Measurements from ENCODE around the gene BCLAF1. TPM values are rescaled to one million over a fixed set of nuclear protein-coding genes. Genes with fewer than 3 reads are reported as not detected.

Gene BCLAF1
- total and polyA plus RNA-seq, 9 donors = 41.0 to 184 (median 161) TPM

GRCh38 chr6:136232701-136233100, 56.9 kb downstream of the BCLAF1 start:
- 96 to 100% (median 97%) methylated on average over 1 of the region's 1 CpG for WGBS, 3 donors
- no peak for DNase-seq
- intact Hi-C loops (cut with DNase I) = no loop called here

GRCh38 chr6:136230219-136230853, 59.3 kb downstream of the BCLAF1 start:
- 91 to 92% (median 92%) methylated on average over 2 of the region's 2 CpGs for WGBS, 3 donors
- TF ChIP-seq EP300 (IDR thresholded peaks at IDR 0.05) (no peak), CTCF (IDR thresholded peaks at IDR 0.05) (no peak), POLR2A (IDR thresholded peaks at IDR 0.05) (no peak)
- no peaks in the 10 kb centered on the region for H3K27me3 ChIP-seq
- DNase-seq = no peak
- no peak overlapping the region for H3K27ac ChIP-seq
- H3K36me3 ChIP-seq = no peaks in the 10 kb centered on the region
- intact Hi-C loops (cut with DNase I) = no loop called here
- peaks cover 1% of the 10 kb centered on the region for H3K4me1 ChIP-seq (ENCODE audit: insufficient read depth)
- H3K4me3 ChIP-seq = no peak overlapping the region
- no peaks in the 10 kb centered on the region for H3K9me3 ChIP-seq

More at GRCh38 chr6:136232701-136233100, 56.9 kb downstream of the BCLAF1 start:
- Histone ChIP-seq H3K9me3 (no peaks in the 10 kb centered on the region), H3K4me1 (ENCODE audit: insufficient read depth) (no peaks in the 10 kb centered on the region), H3K27me3 (no peaks in the 10 kb centered on the region), H3K27ac (no peak overlapping the region), H3K4me3 (no peak overlapping the region), H3K36me3 (no peaks in the 10 kb centered on the region)
- TF ChIP-seq POLR2A (IDR thresholded peaks at IDR 0.05) (no peak), EP300 (IDR thresholded peaks at IDR 0.05) (no peak), CTCF (IDR thresholded peaks at IDR 0.05) (no peak)

- 85 to 93% (median 86%) methylated on average over 2 of the region's 2 CpGs for WGBS, 3 donors
- Histone ChIP-seq H3K4me3 (no peak overlapping the region), H3K9me3 (no peaks in the 10 kb centered on the region), H3K27me3 (no peaks in the 10 kb centered on the region), H3K4me1 (ENCODE audit: insufficient read depth) (peaks cover 1% of the 10 kb centered on the region), H3K36me3 (no peaks in the 10 kb centered on the region), H3K27ac (no peak overlapping the region)
- intact Hi-C loops (cut with DNase I) = loop anchor here (5.0 kb wide), 2 partner anchors 692 to 697 kb away; no protein-coding TSS in a partner anchor
- DNase-seq = no peak
- TF ChIP-seq EP300 (IDR thresholded peaks at IDR 0.05) (no peak), POLR2A (IDR thresholded peaks at IDR 0.05) (no peak), CTCF (IDR thresholded peaks at IDR 0.05) (no peak)
These were observed 60.8 kb downstream of the BCLAF1 start for GRCh38 chr6:136228814-136229213.

GRCh38 chr6:136226674-136227377, 62.8 kb downstream of the BCLAF1 start:
- Histone ChIP-seq H3K27ac (no peak overlapping the region), H3K4me1 (ENCODE audit: insufficient read depth) (peaks cover 1% of the 10 kb centered on the region), H3K36me3 (no peaks in the 10 kb centered on the region), H3K9me3 (no peaks in the 10 kb centered on the region), H3K4me3 (peak overlapping the region; percentile 28), H3K27me3 (no peaks in the 10 kb centered on the region)
- TF ChIP-seq EP300 (IDR thresholded peaks at IDR 0.05) = no peak
- no peak for TF ChIP-seq POLR2A (IDR thresholded peaks at IDR 0.05)
- no peak for TF ChIP-seq CTCF (IDR thresholded peaks at IDR 0.05)
- 86 to 90% (median 87%) methylated on average over 4 of the region's 4 CpGs for WGBS, 3 donors
- intact Hi-C loops (cut with DNase I) = loop anchor here (5.0 kb wide), 2 partner anchors 690 to 695 kb away; no protein-coding TSS in a partner anchor
- no peak for DNase-seq

Data from ovary (tissue), 9 donors.